SU-DHL-6 (cell line): Measurements from ENCODE around the gene C3orf18.

Source experiments
- EZH2phosphoT487 ChIP-seq: fragments of 200-600 bp; sonication (generic), shearing (Covaris generic); conservative IDR thresholded peaks from 2 replicates; pipeline ENCODE4 v1.6.1; 2018; ENCODE audit warnings: mild to moderate bottlenecking, antibody characterized with exemption, low read length, moderate library complexity, mixed read lengths
- TF ChIP-seq, protein P1 (sequence below): fragments of 200-600 bp; sonication (generic); IDR thresholded peaks from one replicate; pipeline ENCODE4 v1.5.1; 2017; ENCODE audit warnings: antibody characterized with exemption, mild to moderate bottlenecking, low read length, moderate library complexity; ENCODE audit not compliant: insufficient read depth, poor library complexity, severe bottlenecking

GRCh38 chr3:50563867-50564266, 3.7 kb downstream of the C3orf18 start:
- TF ChIP-seq, protein P1, sequence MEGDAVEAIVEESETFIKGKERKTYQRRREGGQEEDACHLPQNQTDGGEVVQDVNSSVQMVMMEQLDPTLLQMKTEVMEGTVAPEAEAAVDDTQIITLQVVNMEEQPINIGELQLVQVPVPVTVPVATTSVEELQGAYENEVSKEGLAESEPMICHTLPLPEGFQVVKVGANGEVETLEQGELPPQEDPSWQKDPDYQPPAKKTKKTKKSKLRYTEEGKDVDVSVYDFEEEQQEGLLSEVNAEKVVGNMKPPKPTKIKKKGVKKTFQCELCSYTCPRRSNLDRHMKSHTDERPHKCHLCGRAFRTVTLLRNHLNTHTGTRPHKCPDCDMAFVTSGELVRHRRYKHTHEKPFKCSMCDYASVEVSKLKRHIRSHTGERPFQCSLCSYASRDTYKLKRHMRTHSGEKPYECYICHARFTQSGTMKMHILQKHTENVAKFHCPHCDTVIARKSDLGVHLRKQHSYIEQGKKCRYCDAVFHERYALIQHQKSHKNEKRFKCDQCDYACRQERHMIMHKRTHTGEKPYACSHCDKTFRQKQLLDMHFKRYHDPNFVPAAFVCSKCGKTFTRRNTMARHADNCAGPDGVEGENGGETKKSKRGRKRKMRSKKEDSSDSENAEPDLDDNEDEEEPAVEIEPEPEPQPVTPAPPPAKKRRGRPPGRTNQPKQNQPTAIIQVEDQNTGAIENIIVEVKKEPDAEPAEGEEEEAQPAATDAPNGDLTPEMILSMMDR, result no peak
- TF ChIP-seq EZH2phosphoT487, result no peak
